Measurements from ENCODE around the gene PLPP6.
A peak's percentile ranks its signal among the peaks of the same experiment; 100 is the strongest.

PLPP6 gene

DNA sequence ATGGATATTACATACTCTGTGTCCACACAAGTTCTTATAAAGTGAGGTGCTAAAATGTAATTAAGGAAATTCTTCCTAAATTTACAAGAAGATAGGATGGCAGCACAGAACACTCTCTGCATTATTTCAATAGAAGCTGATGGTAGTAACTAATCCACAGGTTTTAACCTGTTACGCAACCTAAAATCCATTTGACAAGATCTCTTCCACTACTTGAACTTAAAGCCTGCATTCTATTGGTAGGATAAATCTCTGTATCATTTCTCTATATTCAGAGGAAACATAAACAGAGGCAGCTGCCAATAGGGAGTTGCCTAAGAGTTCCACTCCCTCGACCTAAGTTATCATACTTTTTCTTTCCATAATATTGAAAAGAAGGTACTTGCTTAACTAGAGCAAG is 38.8 kb downstream of the PLPP6 start:
- no peak for DNase-seq

DNA sequence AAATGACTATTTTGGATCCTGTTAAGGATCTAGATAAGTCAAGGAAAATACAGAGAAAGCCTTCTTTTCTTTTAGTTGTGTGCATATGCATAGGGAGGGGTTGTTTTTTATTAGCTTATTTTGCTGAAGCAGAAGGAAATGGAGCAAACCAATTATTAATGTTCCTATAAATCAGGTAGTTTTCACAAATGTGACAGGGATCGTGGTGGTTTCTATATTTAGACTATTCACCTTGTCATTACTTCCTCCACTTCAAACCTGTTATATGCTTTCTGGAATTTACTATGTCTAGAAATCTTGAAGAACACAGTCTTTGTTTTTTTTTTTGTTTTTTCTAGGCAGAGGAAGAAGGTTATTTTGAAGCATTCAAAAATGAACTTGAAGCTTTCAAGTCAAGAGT is 39.4 kb downstream of the PLPP6 start:
- DNase-seq = no peak

DNA sequence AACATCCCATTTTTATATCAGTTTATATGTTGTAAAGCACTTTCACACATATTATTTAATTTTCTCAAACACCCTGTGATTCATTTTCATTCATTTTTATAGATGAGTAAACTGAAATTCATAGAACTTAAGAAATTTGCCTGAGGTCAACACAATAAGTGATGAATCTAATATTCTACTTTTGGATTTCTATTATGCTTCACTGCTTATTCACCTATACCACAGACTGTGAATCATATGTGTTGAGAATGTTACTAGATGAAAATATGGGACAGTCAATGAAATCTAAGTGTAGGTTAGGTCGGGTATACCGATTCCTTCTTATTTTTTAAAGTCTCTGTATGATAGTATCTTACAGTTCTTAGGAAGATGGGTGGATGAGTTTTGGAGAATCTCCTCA is 42.0 kb downstream of the PLPP6 start:
- DNase-seq = no peak

DNA sequence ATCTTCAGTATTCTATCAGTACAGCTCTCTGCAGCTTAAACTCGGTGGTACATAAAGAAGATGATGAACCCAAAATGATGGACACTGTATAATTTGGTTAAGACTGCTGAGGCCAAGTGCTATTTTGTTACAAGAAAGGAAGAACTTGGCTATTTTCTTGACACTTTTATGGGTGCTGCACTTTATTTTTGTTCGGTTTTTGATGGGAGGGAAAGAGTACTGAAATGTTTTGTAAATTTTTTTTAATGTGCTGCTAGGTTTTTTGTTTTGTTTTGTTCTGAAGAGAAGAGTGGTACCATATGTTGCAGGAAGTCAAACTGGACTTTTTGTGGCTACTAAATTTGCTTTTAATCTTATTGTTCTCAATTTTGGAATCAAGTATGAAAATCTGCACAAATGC is 43.9 kb downstream of the PLPP6 start:
- no peak for DNase-seq

DNA sequence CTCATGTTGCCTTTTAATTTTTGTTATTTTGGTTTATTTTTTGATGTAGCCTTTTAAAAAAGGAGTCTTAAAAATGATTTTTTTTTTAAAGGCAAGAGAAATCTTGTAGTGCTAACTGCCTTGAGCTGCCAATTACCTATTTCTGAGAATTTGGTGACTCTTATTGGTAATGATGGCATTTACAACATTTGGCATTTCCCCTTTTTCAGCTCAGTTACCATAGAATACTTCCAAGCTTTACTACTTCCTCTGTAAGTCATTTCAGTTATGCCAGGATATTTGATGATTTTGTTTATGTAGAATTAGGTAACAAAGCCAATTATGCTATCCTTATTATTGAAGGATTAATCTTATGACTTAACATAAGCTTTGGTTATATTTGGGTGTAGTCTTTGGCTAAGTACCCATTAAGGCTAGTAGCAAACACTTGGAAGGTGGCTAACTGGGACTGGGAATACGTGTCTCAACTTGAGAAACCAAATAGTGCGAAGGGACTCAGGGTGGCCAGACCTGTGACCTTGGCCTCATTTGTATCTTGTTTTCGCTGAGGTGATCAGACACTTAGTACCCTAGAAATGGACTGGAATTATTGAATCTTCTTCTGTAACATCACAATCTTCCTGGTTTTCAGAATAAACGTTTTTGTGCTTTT is 45.0 kb downstream of the PLPP6 start:
- peak; percentile 2 to 54 (median 38) for DNase-seq

DNA sequence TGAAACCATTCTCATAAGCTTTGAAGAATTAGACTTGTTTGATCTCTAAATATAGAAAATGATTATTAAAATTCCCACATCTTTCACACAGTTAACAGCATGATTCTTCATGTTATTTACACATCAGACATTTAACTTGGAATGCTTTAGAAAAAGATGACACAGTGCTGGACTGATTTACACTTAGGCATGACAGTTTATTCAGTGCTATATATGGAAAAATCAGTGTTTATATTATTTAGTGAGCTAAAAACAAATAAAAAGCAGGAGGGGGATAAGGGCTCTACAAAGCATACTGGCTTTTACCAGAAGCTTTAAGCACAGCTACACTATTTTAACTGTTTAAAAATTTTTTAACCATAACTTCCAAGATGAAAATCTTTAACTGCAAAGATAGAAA is 47.3 kb downstream of the PLPP6 start:
- DNase-seq = no peak

DNA sequence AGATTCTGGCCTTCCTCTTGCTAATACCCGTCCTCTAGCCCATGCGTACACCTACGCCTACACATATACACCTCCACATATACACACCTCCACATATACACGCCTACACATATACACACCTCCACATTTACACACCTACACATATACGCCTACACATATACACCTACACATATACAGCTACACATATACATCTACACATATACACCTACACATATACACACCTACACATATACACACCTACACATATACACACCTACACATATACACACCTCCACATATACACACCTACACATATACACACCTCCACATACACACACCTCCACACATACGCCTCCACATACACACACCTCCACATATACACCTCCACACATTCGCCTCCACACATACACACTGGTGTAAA is 51.8 kb downstream of the PLPP6 start:
- peak in 1 of 3 donors; percentile 29 for DNase-seq

DNA sequence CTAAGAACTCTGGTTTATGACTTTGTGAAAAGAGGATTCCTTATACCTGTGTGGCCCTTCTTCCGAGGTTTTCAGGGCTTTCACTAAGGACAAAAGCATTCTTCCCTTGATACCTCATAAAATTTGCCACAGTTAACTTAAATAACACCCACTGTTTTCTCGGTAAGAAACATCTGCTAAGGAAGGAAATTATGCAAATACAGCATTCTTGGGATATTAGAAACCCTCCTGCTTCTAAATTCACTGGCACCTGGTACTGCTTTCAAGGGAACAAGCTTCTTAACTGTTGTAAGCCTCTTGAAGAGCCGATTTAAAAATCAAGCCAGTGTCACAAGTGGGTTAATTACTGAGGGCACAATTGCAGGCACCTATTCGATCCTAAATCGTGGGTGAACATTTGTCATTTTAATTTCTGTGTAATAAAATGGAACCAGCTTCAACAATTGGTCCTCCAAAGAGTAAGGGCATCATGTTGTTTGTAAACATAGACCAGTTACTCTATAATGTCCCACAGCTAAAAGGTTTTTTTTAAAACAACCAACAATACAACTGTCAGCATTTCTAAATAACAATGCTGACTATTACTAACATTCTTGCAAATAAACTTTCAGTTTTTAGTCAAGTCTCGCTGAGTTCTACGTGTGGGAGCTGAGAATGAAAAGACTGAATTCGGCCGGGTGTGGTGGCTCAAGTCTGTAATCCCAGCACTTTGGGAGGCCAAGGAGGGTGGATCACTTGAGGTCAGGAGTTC is 52.3 kb downstream of the PLPP6 start:
- DNase-seq = peak in 1 of 3 donors; percentile 5
